Nephron progenitor cell (in vitro differentiated cells): Measurements from ENCODE around the gene C9orf78.

ENCODE experiments used
- DNase-seq: peaks from one replicate; pipeline ENCODE4 v3.0.0; 2021
- H3K27ac Mint-ChIP-seq: 2 replicates; pipeline ENCODE4 v1.8.0; 2021; ENCODE audit warnings: mild to moderate bottlenecking, moderate library complexity, mixed read lengths
- H3K27me3 Mint-ChIP-seq: 2 replicates; pipeline ENCODE4 v1.8.0; 2021; ENCODE audit warnings: mild to moderate bottlenecking, low read depth, mixed read lengths; ENCODE audit not compliant: poor library complexity
- H3K36me3 Mint-ChIP-seq: 2 replicates; pipeline ENCODE4 v1.8.0; 2021; ENCODE audit warnings: low read depth, mixed read lengths
- H3K4me1 Mint-ChIP-seq: 2 replicates; pipeline ENCODE4 v1.8.0; 2021; ENCODE audit warnings: mixed read lengths
- H3K4me3 Mint-ChIP-seq: 2 replicates; pipeline ENCODE4 v1.8.0; 2021; ENCODE audit warnings: mild to moderate bottlenecking, moderate library complexity, mixed read lengths
- H3K9me3 Mint-ChIP-seq: 2 replicates; pipeline ENCODE4 v1.8.0; 2021; ENCODE audit warnings: mild to moderate bottlenecking, moderate library complexity, mixed read lengths
- CTCF ChIP-seq: fragments of 200-600 bp; sonication (generic); IDR thresholded peaks from 2 replicates; pipeline ENCODE4 v1.5.0; 2021; ENCODE audit warnings: antibody characterized with exemption

Gene C9orf78

GRCh38 chr9:129848712-129849441, 13.8 kb upstream of the C9orf78 start:
- Mint-ChIP-seq H3K27me3 (no peaks in the 10 kb centered on the region), H3K4me1 (peaks cover 20% of the 10 kb centered on the region), H3K4me3 (no peak overlapping the region), H3K27ac (no peak overlapping the region), H3K36me3 (peaks cover 29% of the 10 kb centered on the region), H3K9me3 (no peaks in the 10 kb centered on the region)
- TF ChIP-seq CTCF, result no peak
- DNase-seq, result no peak

- no peak for DNase-seq
- Mint-ChIP-seq H3K4me3 (no peak overlapping the region), H3K9me3 (no peaks in the 10 kb centered on the region), H3K4me1 (peaks cover 7% of the 10 kb centered on the region), H3K27ac (no peak overlapping the region), H3K36me3 (peaks cover 12% of the 10 kb centered on the region), H3K27me3 (no peaks in the 10 kb centered on the region)
- TF ChIP-seq CTCF, result no peak
Measured at GRCh38 chr9:129845373-129845772, 10.3 kb upstream of the C9orf78 start.

GRCh38 chr9:129841071-129841470, 6.0 kb upstream of the C9orf78 start:
- no peak for TF ChIP-seq CTCF
- Mint-ChIP-seq H3K27ac (no peak overlapping the region), H3K27me3 (no peaks in the 10 kb centered on the region), H3K36me3 (peaks cover 11% of the 10 kb centered on the region), H3K9me3 (no peaks in the 10 kb centered on the region), H3K4me3 (no peak overlapping the region), H3K4me1 (peaks cover 30% of the 10 kb centered on the region)
- DNase-seq, result no peak

- H3K36me3 Mint-ChIP-seq, result peaks cover 11% of the 10 kb centered on the region
- no peak for DNase-seq
- peaks cover 34% of the 10 kb centered on the region for H3K4me1 Mint-ChIP-seq
- H3K4me3 Mint-ChIP-seq, result no peak overlapping the region
- no peaks in the 10 kb centered on the region for H3K27me3 Mint-ChIP-seq
- no peaks in the 10 kb centered on the region for H3K9me3 Mint-ChIP-seq
- no peak overlapping the region for H3K27ac Mint-ChIP-seq
- no peak for TF ChIP-seq CTCF
Measured at GRCh38 chr9:129840034-129840433, 5.0 kb upstream of the C9orf78 start.

- Mint-ChIP-seq H3K27ac (no peak overlapping the region), H3K9me3 (no peaks in the 10 kb centered on the region), H3K4me3 (no peak overlapping the region), H3K4me1 (peaks cover 40% of the 10 kb centered on the region), H3K27me3 (no peaks in the 10 kb centered on the region), H3K36me3 (peaks cover 11% of the 10 kb centered on the region)
- no peak for TF ChIP-seq CTCF
- no peak for DNase-seq
Measured at GRCh38 chr9:129839324-129840023, 4.4 kb upstream of the C9orf78 start.
